GM18505 (cell line): ENCODE data around the gene XPC.
"Not testable (repeated sequence)": the region's sequence is repeated elsewhere in the genome, so short reads cannot be mapped to it uniquely, and the experiment has no call there.

ENCODE experiments used
- ATAC-seq: cut with Tn5 transposase; IDR thresholded peaks from one replicate; pipeline ENCODE4 v1.9.1; 2021; ENCODE audit not compliant: unreplicated experiment
- POLR2A ChIP-seq: IDR thresholded peaks from 4 replicates; pipeline ENCODE4 v1.6.1; 2011; ENCODE audit warnings: borderline replicate concordance; ENCODE audit not compliant: insufficient read depth, insufficient read length; ENCODE audit errors: extremely low read depth

Gene XPC

DNA sequence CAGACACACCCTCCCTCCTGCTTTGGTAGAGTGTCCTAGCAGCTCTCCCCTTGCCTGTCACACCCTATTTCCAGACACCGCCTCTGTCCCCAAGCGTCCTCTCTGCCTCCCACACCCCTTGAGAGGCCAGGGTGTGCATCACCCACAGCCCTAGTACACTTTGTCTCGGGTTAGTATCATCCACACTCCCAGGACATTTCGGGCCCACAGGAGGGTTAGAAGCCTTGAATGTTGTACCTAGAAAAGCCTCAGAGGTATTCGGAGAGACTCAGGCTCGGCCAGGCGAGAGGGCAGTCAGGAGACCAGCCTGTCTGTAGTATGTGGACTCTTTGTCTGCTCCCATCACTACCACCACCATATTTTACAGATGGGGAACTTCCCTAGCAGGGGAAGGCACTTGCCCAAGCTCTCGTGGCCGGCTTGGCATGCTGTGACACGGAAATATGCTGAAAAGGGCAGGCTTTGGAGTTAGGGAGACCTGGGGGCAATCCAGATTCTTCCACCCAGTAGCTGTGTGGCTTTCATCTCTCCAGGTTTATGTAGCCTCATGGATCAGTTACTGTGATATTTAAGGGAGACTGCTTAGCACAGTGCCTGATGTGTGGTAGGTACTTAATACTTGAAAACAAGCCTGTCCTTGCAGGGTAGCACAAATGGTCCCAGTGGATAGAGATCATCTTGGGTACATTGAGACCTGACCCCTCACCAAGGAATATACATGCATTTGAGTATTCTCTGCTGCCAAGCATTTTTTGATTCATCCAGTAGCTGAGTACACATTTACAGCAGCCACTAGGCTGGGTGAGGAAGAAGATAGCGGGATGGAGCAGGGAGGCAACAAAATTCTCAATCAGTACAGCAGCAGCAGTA, 52.1 kb downstream of the XPC start:
- no peak for TF ChIP-seq POLR2A
- no peak for ATAC-seq

GRCh38 chr3:14125193-14126016, 53.0 kb downstream of the XPC start:
- no peak for TF ChIP-seq POLR2A
- peak; percentile 29 for ATAC-seq

- ATAC-seq, result peak; percentile 81
- TF ChIP-seq POLR2A, result peak; percentile 50
These were observed 53.7 kb downstream of the XPC start, which contains the start of the genes CHCHD4 and TMEM43 for GRCh38 chr3:14124615-14125192. Gene CHCHD4 (minus strand): TSS chr3:14124870. CDS start chr3:14124676, 194 bp downstream. Gene TMEM43 (plus strand): TSS chr3:14125052. CDS start chr3:14125194, 142 bp downstream.

- ATAC-seq, result peak; percentile 24
- peak; percentile 59 for TF ChIP-seq POLR2A
These were observed 54.2 kb downstream of the XPC start for GRCh38 chr3:14124223-14124614.

- no peak for TF ChIP-seq POLR2A
- no peak for ATAC-seq
These were observed 54.8 kb downstream of the XPC start for GRCh38 chr3:14123308-14124222.

DNA sequence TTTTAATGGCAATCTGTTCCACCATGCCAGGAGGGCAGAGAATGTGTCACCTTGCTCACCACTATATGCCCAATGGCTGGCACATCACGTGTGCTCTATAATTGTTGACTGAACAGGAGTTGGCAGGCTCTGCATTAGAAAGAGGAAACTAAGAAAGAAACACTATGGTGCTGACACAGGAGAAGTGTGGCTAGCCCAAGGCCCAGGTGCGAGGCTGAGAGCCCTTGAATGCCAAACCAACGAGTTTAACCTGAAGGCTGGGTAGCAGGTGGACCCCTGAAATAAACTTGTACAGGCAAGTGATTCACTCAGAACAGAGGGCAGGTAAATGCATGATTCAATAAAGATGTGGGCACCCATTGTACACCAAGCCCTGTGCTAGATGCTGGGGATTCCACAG, 56.1 kb downstream of the XPC start:
- no peak for ATAC-seq
- TF ChIP-seq POLR2A, result no peak

DNA sequence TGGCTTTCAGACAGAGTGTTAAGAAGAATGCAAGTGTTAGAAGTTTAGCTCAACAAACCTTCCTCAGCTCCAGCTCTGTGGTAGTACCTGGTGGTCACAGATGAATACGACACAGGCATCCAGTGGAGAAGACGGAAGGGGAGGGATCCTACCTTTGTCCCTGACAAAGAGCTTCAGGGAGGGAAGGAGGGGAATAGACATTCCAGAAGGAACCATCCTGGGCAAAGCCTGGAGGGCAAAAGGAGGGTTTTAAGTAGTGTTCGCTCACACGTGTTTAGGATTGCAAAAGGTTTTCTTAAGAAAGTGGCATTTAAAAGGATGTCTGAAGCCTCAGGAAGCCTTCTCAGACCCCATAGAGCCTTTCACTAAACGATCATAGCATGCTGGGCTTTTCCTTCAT, 56.5 kb downstream of the XPC start:
- TF ChIP-seq POLR2A, result no peak
- ATAC-seq, result no peak

DNA sequence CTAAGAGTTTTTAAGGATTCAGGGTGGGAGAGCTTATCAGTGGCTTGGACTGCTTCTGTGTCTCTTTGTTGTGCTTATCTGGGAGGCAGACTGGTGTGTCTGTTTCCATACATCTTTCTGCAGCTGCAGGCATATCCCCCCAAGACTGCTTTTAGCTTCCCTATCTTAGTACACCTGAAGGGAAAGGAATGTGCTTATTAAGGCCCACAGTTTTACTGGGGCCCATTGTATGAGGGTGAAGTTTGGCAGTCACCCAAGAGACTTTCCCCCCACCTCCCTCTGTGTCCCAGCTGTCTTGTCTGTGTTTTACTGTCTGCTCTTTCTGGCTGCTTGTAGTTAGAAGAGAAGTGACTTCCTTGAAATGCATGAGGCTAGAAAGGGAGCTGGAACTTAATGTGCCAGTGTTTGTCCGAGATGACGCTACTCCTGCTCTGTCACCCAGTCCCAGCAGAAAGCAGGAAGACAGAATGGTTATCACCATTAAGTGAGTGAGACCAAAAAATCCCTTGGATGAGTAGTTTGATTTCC, 57.4 kb downstream of the XPC start:
- not testable (repeated sequence) for ATAC-seq

GRCh38 chr3:14120111-14120920, 58.1 kb downstream of the XPC start:
- no peak for ATAC-seq

GRCh38 chr3:14119651-14120050, 58.8 kb downstream of the XPC start:
- no peak for TF ChIP-seq POLR2A
- no peak for ATAC-seq

More at GRCh38 chr3:14120111-14120920, 58.1 kb downstream of the XPC start:
- TF ChIP-seq POLR2A, result no peak
